HG02840 (cell line): ENCODE results near the gene TTL.
A peak's percentile ranks its signal among the peaks of the same experiment; 100 is the strongest.
"Not testable (repeated sequence)": the region's sequence is repeated elsewhere in the genome, so short reads cannot be mapped to it uniquely, and the experiment has no call there.

Experiments used
- ATAC-seq: cut with Tn5 transposase; IDR thresholded peaks from one replicate; pipeline ENCODE4 v1.9.1; 2021; ENCODE audit warnings: mild to moderate bottlenecking, moderate library complexity, moderate number of reproducible peaks; ENCODE audit not compliant: unreplicated experiment, low FRiP score

TTL gene

GRCh38 chr2:112472547-112473263 is 9.3 kb upstream of the TTL start:
- no peak for ATAC-seq

DNA sequence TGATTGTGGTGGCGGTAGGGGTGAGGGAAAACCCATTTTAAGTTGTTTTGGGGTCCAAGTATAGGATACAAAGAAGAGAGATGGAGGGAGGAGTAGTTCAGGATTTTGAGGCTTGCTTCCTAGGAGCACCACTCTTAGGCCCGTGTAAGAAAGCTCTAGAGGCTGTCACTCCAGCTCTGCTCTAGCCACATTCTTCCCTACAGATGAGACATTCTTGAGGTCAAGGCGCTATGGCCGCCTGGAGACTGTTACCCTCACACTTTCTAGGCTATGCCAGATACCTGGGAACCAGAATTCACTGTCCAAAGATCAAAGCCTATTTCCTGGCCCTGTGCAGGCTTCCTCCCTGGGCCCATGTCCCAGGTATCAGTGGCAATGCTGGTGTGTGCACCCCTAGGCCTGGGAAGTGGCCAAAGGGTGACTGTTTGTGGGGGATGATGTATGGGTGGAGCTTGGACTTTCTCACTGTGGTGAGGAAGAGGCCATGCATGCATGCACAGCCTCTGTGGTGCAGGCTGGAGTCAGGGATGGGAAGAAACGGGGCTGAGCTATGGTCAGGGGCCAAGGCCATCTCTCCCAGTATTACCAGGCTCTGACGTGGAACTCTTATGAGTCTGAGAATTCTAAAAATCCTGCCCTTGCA is 7.0 kb upstream of the TTL start:
- ATAC-seq: no peak

DNA sequence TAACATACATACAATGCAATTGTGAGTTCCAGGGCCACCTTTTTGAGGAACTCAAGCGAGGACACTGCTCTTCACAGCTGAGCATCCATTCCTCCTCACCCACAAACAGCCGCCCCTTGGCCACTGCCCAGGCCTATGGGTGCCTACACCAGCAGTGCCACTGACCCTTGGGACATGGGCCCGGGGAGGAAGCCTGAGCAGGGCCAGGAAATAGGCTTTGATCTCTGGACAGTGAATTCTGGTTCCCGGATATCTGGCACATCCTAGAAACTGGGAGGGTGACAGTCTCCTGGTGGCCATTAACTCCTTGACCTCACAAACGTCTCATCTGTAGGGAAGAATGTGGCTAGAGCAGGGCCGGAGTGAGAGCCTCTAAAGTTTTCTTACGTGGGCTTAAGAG is 5.5 kb upstream of the TTL start:
- ATAC-seq: no peak

- ATAC-seq: no peak
These were observed 1.4 kb upstream of the TTL start for GRCh38 chr2:112480530-112481049.

DNA sequence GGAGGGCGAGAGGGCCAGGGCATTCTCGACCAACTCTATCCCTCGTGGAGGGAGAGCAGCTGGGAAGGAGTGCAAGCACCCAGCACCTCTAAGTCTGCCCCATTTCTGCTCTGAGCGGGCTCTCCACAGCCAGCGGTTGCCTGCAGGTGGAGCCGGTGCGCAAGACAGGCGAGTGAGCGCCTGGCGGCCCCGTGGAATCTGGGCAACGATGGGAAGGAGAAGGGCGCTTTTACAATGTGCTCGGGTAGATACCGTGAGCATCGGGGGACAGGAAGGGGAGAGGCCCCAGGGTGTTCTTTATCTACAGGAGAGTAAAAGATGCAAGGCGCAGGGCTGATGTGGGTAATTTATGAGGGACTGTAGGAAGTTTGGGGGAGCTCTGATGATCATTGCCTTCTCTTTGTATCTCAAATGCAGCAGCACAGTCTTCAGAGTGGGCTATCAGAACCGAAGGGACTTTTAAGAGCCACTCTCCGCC is 867 bp upstream of the TTL start:
- ATAC-seq: peak; percentile 63

GRCh38 chr2:112482309-112483041 is 519 bp downstream of the TTL start:
- ATAC-seq: peak; percentile 22

DNA sequence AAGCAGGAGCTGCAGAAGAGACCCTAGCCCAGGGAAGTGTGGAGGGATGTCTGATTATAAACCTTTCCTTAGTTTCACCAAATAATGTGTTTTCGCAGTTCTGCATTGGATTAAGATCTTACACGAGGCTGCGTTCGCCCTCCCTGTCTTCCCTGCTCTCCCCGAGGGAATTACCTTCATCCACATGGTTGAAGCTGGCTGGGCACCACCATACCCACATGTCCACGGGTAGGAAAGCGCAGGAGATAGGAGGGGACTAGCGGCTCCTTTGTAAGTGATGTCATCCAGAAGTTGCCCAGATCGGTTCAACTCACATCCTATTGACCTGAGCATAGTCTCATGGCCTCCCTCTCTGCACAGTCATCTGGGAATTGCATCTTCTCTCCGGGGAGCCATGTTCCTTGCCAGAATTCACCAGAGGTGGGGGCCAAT is 1.1 kb downstream of the TTL start:
- no peak for ATAC-seq

DNA sequence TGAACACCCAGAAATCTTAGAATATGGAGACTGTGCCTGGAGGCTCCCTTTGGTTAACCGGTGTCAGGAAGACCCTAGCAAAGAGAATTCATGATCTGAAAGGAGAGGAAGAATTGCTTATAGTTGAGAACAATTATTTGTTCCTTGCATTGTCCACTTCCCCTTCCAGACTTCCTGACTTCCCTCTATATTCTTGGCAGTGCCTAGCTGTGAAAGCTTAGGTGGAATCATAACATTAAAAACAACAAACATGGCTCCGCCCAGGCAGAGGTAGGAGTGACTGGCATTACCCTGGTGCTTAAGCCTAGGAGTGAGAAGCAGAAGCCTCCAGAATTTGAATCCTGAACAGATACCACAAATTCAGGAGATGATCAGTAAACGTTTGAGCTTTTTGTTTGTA is 1.9 kb downstream of the TTL start:
- ATAC-seq: no peak

- ATAC-seq: no peak
These were observed 3.9 kb downstream of the TTL start for GRCh38 chr2:112485849-112486248.

DNA sequence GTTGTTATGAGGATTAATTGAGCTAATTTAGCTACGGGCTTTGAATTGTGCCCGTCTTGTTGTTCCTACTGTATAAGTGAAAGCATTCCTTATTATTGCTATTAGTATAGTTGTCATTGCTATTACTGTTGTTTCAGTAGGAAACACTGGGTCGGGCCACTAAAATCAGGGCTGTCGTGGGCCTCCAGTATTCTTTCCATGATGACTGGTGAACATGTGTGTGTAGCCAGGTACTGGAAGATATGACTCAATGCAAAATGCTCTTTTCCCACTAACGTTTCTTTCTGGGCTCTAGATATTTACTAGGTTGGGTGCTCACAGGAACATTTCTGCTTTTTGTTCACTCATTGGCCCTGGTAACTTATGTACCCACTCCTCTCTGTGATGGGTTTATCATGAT is 4.9 kb downstream of the TTL start:
- no peak for ATAC-seq

GRCh38 chr2:112487444-112487961 is 5.5 kb downstream of the TTL start:
- ATAC-seq: no peak

DNA sequence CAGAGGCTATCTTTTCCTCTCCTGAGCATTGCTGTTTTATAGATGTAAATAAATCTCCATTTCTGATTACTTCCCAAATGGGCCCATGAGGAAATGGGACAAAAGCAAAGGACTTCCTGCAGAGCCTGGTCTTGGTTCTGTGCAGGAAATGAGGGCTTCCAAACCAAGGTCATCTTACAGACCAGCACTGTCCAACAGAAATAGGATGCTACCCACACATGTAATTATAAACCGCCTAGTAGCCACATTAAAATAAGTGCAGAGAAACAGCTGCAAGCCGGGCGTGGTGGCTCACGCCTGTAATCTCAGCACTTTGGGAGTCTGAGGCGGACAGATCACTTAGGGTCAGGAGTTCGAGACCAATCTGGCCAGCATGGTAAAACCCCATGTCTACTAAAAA is 6.2 kb downstream of the TTL start:
- ATAC-seq: no peak

- no peak for ATAC-seq
These were observed 10.0 kb downstream of the TTL start for GRCh38 chr2:112491946-112492345.

DNA sequence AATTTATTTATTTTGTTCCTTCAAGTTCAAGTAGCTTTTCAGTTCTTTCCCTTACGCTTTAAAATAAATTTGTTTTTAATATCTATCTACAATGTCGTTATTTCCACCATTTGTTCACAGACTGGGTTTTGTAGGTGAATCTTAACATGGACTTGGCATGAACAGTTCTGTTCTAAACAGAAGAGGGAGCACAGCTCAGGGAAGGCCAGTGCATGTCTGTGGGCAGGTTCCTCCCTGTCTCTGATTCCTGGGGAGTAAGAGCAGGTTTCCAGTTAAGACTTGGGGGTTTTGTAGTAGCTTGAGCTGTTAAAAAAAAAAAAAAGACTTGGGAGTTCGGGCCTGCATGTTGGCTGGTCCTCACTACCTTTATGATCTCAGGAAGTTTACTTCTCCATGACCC is 11.1 kb downstream of the TTL start:
- ATAC-seq: no peak

GRCh38 chr2:112493858-112494648 is 12.1 kb downstream of the TTL start:
- no peak for ATAC-seq

DNA sequence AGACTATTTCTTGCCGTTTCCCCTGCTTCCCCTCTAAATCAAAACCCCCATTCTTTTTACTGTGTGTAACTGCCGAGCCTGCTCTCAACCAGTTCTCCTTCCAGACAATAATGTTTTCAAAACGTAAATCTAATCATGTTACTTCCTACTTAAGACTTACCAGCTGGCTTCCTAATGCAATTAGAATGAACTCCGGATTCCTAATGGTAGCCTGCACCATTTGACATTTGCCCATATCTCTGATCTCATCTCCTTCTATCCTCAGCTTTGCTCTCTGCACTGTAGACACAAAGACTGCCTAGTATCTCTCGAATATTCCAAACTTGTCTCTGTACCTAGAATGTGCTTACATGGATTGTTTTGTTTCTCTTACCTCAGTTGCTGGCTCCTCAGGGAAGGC is 12.9 kb downstream of the TTL start:
- no peak for ATAC-seq

DNA sequence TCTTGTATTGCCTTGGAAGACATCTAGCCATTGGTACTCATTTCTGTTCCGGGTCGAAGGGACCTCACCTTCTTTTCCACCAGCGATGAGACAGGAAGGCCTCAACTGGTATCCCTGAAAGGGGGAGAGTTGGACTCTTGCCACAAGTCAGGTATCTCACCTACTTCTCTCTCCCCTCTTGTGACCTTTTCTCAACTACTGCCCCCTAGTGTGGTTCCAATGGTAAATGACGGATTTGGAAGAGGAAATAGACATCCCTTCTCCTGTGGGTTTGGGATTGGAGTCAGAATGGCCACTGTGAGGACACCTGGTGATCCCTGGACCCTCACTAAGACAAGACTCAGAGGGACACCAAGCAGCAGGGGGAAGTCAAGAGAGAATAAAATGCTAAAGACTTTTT is 13.9 kb downstream of the TTL start:
- ATAC-seq: not testable (repeated sequence)

DNA sequence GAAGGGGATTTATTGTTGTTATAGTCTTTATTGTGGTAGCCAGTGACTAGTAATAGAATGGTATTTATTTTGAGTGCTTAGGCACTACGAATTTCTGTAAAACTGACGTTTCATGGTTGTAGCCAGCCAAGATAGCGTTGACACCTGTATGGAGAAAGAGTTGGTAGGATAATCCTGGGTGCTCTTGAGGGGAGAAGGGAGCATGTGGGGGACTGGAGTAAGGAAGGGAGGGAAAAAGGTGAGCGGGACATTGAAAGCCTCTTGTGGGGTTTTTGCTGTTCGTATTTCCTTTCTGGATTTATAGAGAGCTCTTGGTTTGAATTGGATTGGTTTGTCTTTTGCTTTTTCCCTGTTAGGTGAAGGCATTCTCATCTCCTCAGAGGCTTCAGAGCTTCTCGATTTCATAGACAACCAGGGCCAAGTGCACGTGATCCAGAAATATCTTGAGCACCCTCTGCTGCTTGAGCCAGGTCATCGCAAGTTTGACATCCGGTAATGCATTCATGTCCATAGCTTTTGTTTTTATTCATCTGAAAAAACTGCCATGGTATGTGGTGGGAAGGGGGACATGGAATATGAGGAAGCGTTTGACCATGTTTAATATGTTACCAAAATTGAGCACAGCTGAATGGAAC is 19.0 kb downstream of the TTL start:
- ATAC-seq: not testable (repeated sequence)

DNA sequence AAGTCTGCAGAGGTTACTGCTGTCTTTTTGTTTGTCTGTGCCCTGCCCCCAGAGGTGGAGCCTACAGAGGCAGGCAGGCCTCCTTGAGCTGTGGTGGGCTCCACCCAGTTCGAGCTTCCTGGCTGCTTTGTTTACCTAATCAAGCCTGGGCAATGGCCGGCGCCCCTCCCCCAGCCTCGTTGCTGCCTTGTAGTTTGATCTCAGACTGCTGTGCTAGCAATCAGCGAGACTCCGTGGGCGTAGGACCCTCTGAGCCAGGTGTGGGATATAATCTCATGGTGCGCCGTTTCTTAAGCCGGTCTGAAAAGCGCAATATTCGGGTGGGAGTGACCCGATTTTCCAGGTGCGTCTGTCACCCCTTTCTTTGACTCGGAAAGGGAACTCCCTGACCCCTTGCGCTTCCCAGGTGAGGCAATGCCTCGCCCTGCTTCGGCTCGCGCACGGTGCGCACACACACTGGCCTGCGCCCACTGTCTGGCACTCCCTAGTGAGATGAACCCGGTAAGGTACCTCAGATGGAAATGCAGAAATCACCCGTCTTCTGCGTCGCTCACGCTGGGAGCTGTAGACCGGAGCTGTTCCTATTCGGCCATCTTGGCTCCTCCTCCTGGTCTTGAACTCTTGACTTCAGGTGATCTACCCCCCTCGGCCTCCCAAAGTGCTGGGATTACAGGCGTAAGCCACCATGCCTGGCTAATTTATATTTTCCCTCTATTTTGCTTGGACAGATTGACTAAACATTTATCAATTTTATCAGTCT is 27.5 kb downstream of the TTL start:
- ATAC-seq: not testable (repeated sequence)
